ENCODE results near the gene GAL3ST1.
"Not testable (repeated sequence)": the region's sequence is repeated elsewhere in the genome, so short reads cannot be mapped to it uniquely, and the experiment has no call there.

DNA sequence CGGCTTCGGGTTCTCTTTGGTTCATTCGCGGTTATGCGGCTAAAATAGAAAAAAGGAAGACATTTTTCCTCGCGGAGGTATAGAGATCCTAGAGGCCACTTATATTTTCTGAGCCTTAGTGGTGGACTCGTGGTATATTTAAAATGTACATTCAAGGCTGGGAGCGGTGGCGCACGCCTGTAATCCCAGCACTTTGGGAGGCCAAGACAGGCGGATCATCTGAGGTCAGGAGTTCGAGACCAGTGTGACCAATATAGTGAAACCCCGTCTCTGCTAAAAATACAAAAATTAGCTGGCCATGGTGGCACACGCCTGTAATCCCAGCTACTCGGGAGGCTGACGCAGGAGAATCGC is 17.9 kb upstream of the GAL3ST1 start:
- TF ChIP-seq TBP (IDR thresholded peaks at IDR 0.05; ENCODE audit: low read depth, low read length); EGR1 (IDR thresholded peaks at IDR 0.05; ENCODE audit: borderline replicate concordance, low read depth, low read length); JUND (IDR thresholded peaks at IDR 0.05; ENCODE audit: low read length); CBX5 (IDR thresholded peaks at IDR 0.05; ENCODE audit: low read depth, low read length); KDM4A (IDR thresholded peaks at IDR 0.05; ENCODE audit: low read depth, low read length, severe bottlenecking); POLR2AphosphoS5 (IDR thresholded peaks at IDR 0.05; ENCODE audit: low read depth, low read length); TAF1 (IDR thresholded peaks at IDR 0.05; ENCODE audit: low read depth, low read length); GABPA (IDR thresholded peaks at IDR 0.05; ENCODE audit: borderline replicate concordance, insufficient read depth, low read length): not testable (repeated sequence)
- TF ChIP-seq, protein P1, sequence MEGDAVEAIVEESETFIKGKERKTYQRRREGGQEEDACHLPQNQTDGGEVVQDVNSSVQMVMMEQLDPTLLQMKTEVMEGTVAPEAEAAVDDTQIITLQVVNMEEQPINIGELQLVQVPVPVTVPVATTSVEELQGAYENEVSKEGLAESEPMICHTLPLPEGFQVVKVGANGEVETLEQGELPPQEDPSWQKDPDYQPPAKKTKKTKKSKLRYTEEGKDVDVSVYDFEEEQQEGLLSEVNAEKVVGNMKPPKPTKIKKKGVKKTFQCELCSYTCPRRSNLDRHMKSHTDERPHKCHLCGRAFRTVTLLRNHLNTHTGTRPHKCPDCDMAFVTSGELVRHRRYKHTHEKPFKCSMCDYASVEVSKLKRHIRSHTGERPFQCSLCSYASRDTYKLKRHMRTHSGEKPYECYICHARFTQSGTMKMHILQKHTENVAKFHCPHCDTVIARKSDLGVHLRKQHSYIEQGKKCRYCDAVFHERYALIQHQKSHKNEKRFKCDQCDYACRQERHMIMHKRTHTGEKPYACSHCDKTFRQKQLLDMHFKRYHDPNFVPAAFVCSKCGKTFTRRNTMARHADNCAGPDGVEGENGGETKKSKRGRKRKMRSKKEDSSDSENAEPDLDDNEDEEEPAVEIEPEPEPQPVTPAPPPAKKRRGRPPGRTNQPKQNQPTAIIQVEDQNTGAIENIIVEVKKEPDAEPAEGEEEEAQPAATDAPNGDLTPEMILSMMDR (IDR thresholded peaks at IDR 0.05; ENCODE audit: control extremely low read depth in 1 of 3, insufficient read depth in 1 of 3, low read depth in 1 of 3, low read length in 3 of 3) = not testable (repeated sequence)
- TF ChIP-seq, protein P2, sequence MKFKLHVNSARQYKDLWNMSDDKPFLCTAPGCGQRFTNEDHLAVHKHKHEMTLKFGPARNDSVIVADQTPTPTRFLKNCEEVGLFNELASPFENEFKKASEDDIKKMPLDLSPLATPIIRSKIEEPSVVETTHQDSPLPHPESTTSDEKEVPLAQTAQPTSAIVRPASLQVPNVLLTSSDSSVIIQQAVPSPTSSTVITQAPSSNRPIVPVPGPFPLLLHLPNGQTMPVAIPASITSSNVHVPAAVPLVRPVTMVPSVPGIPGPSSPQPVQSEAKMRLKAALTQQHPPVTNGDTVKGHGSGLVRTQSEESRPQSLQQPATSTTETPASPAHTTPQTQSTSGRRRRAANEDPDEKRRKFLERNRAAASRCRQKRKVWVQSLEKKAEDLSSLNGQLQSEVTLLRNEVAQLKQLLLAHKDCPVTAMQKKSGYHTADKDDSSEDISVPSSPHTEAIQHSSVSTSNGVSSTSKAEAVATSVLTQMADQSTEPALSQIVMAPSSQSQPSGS (IDR thresholded peaks at IDR 0.05; ENCODE audit: low read length) = not testable (repeated sequence)
- TF ChIP-seq, protein P3, sequence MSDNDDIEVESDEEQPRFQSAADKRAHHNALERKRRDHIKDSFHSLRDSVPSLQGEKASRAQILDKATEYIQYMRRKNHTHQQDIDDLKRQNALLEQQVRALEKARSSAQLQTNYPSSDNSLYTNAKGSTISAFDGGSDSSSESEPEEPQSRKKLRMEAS (IDR thresholded peaks at IDR 0.05) = not testable (repeated sequence)

Data from H1 (cell line).